ENCODE data around the gene SPATA45. TPM values are rescaled to one million over a fixed set of nuclear protein-coding genes. Genes with fewer than 3 reads are reported as not detected.

Gene SPATA45
- total and polyA plus RNA-seq, 2 of the 13 experiments (the other 11 are each of a cell fraction or from before 2014, with no cell fraction given) = 0.17 to 0.64 TPM

DNA sequence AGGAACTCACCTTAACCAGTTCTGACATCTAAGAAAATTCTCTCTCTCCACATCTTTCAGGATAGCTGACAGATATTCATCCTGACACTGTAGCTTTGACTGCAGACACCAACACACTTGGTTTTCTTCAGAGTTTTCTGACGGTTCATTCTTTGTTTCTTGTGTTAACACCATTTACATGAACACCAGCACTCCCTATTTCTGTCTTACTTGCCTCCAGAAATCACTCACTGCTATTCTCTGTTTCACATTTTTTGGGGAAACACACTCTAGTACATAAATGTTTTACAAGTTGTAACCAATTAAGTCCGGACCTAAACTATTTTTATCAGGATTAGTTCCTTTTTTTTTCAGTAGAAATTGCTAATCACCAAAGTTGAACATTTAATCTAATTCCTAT, 26.1 kb upstream of the SPATA45 start (continued):
- TF ChIP-seq, protein P1, sequence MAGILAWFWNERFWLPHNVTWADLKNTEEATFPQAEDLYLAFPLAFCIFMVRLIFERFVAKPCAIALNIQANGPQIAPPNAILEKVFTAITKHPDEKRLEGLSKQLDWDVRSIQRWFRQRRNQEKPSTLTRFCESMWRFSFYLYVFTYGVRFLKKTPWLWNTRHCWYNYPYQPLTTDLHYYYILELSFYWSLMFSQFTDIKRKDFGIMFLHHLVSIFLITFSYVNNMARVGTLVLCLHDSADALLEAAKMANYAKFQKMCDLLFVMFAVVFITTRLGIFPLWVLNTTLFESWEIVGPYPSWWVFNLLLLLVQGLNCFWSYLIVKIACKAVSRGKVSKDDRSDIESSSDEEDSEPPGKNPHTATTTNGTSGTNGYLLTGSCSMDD (CRISPR knock-in tag; IDR thresholded peaks at IDR 0.05) = no peak
- TF ChIP-seq XRCC5 (optimal IDR thresholded peaks at IDR 0.05; ENCODE audit: low read length) (no peak), AFF4 (CRISPR knock-in tag; IDR thresholded peaks at IDR 0.05) (no peak), E2F1 (CRISPR knock-in tag; IDR thresholded peaks at IDR 0.05) (no peak), HIVEP1 (CRISPR knock-in tag; IDR thresholded peaks at IDR 0.05) (no peak)
- TF ChIP-seq, protein P2, sequence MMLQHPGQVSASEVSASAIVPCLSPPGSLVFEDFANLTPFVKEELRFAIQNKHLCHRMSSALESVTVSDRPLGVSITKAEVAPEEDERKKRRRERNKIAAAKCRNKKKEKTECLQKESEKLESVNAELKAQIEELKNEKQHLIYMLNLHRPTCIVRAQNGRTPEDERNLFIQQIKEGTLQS (CRISPR knock-in tag; IDR thresholded peaks at IDR 0.05) = no peak

- Histone ChIP-seq H3K27ac (ENCODE audit: extremely low read length, insufficient read depth, low read length) (no peak overlapping the region), H3K36me3 (replicated peaks in 1 of 2; ENCODE audit: control insufficient read depth in 1 of 2, insufficient read depth in 2 of 2, low read length in 2 of 2) (peaks cover 13 to 47% of the 10 kb centered on the region in 2 experiments), H3K4me2 (ENCODE audit: low read depth, low read length) (no peak overlapping the region), H4K20me1 (ENCODE audit: insufficient read depth, low read length) (no peaks in the 10 kb centered on the region), H3K9ac (ENCODE audit: insufficient read depth, low read depth, low read length) (no peak overlapping the region), H3K9me3 (ENCODE audit: low read length) (no peaks in the 10 kb centered on the region), H3K79me2 (ENCODE audit: insufficient read depth, low read length) (no peaks in the 10 kb centered on the region), H2AFZ (ENCODE audit: low read length) (no peak overlapping the region), H3K27me3 (ENCODE audit: control insufficient read depth in 1 of 2, insufficient read depth in 2 of 2, low read length in 2 of 2) (no peaks in the 10 kb centered on the region), H3K4me1 (ENCODE audit: insufficient read depth, low read length) (peaks cover 16% of the 10 kb centered on the region), H3K4me3 (replicated peaks in 1 of 3; ENCODE audit: insufficient read depth in 1 of 3, low read depth in 2 of 3, low read length in 3 of 3) (no peak overlapping the region)
- WGBS (ENCODE audit: low lambda C conversion rate) = 96% methylated on average over 1 of the region's 1 CpG
- CTCF ChIA-PET (ENCODE audit: low intra/inter-chr PET ratio, low total read pairs) = no interaction called here
- POLR2A ChIA-PET = interaction anchor here (1.8 kb wide), 1 partner anchor 14 kb away, joined by 12 read pairs; the partner anchor contains the start of gene FLVCR1
- no TSS peak for BruUV-seq (replicated peaks)
- no peak for FAIRE-seq
- intact Hi-C loops (cut with micrococcal nuclease; ENCODE audit: unreplicated experiment) = no loop called here
- TF ChIP-seq CEBPG (CRISPR knock-in tag; IDR thresholded peaks at IDR 0.05) (0 out of 2 replicates have a peak, but pooled peaks have one; percentile 18), ZNF121 (CRISPR knock-in tag; IDR thresholded peaks at IDR 0.05) (peak; percentile 92), ZNF557 (CRISPR knock-in tag; IDR thresholded peaks at IDR 0.05) (no peak), ZNF710 (CRISPR knock-in tag; IDR thresholded peaks at IDR 0.05; ENCODE audit: borderline replicate concordance) (no peak)
- in situ Hi-C loops (cut with HindIII; ENCODE audit: extremely low pct_ligation_motif_present, low pct_unique_long_range_greater_than_20kb) = no loop called here
- ATAC-seq = no peak
- DNase-seq (ENCODE audit: low spot score) = no peak
These were observed 24.5 kb upstream of the SPATA45 start for GRCh38 chr1:212871976-212872375.

All from HepG2 (cell line).